HL-60 (cell line): ENCODE results near the gene ENG.

Experiments
- CTCF ChIP-seq: IDR thresholded peaks from one replicate; pipeline ENCODE4 v1.5.1; 2011; ENCODE audit warnings: low read length, control low read depth, inconsistent platforms; ENCODE audit not compliant: insufficient read depth
- POLR2AphosphoS5 ChIP-seq: IDR thresholded peaks from 2 replicates; pipeline ENCODE4 v1.6.1; 2012; ENCODE audit warnings: low read depth
- REST ChIP-seq: IDR thresholded peaks from 2 replicates; pipeline ENCODE4 v1.6.1; 2012; ENCODE audit warnings: low read depth; ENCODE audit not compliant: insufficient replicate concordance

- no peak for TF ChIP-seq REST
- no peak for TF ChIP-seq CTCF
- TF ChIP-seq POLR2AphosphoS5, result peak; percentile 3; the same call in 1 of the 2 replicates
These were observed 46.0 kb downstream of the ENG start for GRCh38 chr9:127808347-127809001.
